Neuronal stem cell (in vitro differentiated cells): ENCODE results near the gene PCBP4.
A peak's percentile ranks its signal among the peaks of the same experiment; 100 is the strongest.

Experiments used
- DNase-seq: peaks from one replicate; pipeline ENCODE4 v3.0.0-alpha.2; 2013; ENCODE audit warnings: low spot score
- H2AFZ ChIP-seq: one replicate; pipeline ENCODE4 v1.6.1; 2013; ENCODE audit warnings: mild to moderate bottlenecking, low read length, inconsistent platforms
- H2AK5ac ChIP-seq: 2 replicates; pipeline ENCODE4 v1.6.1; 2013; ENCODE audit warnings: low read depth, mild to moderate bottlenecking, inconsistent platforms, low read length, moderate library complexity, mixed read lengths
- H2BK120ac ChIP-seq: 2 replicates; pipeline ENCODE4 v1.6.1; 2013; ENCODE audit warnings: low read depth, mild to moderate bottlenecking, inconsistent platforms, low read length, moderate library complexity, mixed read lengths
- H2BK12ac ChIP-seq: one replicate; pipeline ENCODE4 v1.6.1; 2013; ENCODE audit warnings: low read length, inconsistent platforms
- H2BK15ac ChIP-seq: 2 replicates; pipeline ENCODE4 v1.6.1; 2013; ENCODE audit warnings: mild to moderate bottlenecking, low read length, inconsistent platforms, mixed read lengths
- H2BK5ac ChIP-seq: one replicate; pipeline ENCODE4 v1.6.1; 2013; ENCODE audit warnings: inconsistent platforms, mild to moderate bottlenecking, low read length, moderate library complexity
- H3K14ac ChIP-seq: one replicate; pipeline ENCODE4 v1.6.1; 2013; ENCODE audit warnings: low read length, inconsistent platforms
- H3K18ac ChIP-seq: 2 replicates; pipeline ENCODE4 v1.6.1; 2013; ENCODE audit warnings: low read length, inconsistent platforms
- H3K23ac ChIP-seq: 2 replicates; pipeline ENCODE4 v1.6.1; 2013; ENCODE audit warnings: low read depth, mild to moderate bottlenecking, mixed read lengths, low read length, inconsistent platforms; ENCODE audit not compliant: poor library complexity
- H3K27ac ChIP-seq: replicated peaks from 3 replicates; pipeline ENCODE4 v1.5.1; 2013; ENCODE audit warnings: low read length, inconsistent platforms
- H3K27me3 ChIP-seq, 3 experiments: 2 replicates each; pipeline ENCODE4 v1.6.1; 2013; ENCODE audit warnings: low read length in 3 of 3, mild to moderate bottlenecking in 2 of 3, inconsistent platforms in 1 of 3, low read depth in 1 of 3, mixed read lengths in 1 of 3, moderate library complexity in 1 of 3; ENCODE audit not compliant: control insufficient read depth in 3 of 3, insufficient read depth in 3 of 3
- H3K36me3 ChIP-seq, 2 donors: replicated peaks in 1 of 2; 2 replicates each; pipeline ENCODE4 v1.6.1; 2013; ENCODE audit warnings: low read length in 2 of 2; ENCODE audit not compliant: control insufficient read depth in 2 of 2, insufficient read depth in 2 of 2
- H3K4ac ChIP-seq: 2 replicates; pipeline ENCODE4 v1.6.1; 2013; ENCODE audit warnings: inconsistent platforms, mild to moderate bottlenecking, low read length, moderate library complexity
- H3K4me1 ChIP-seq, 2 donors: 1 replicate in 1 of 2; 2 replicates in 1 of 2; pipeline ENCODE4 v1.6.1; 2013; ENCODE audit warnings: low read length in 2 of 2, low read depth in 1 of 2; ENCODE audit not compliant: control insufficient read depth in 2 of 2, insufficient read depth in 1 of 2
- H3K4me2 ChIP-seq: one replicate; pipeline ENCODE4 v1.6.1; 2013; ENCODE audit warnings: mild to moderate bottlenecking, low read length, inconsistent platforms; ENCODE audit not compliant: insufficient read depth, poor library complexity, severe bottlenecking
- H3K4me3 ChIP-seq, 2 donors: 2 replicates each; pipeline ENCODE4 v1.5.1; 2013; ENCODE audit warnings: low read length in 2 of 2, mild to moderate bottlenecking in 2 of 2, inconsistent platforms in 1 of 2, moderate library complexity in 1 of 2
- H3K79me1 ChIP-seq: one replicate; pipeline ENCODE4 v1.6.1; 2013; ENCODE audit warnings: low read depth, mild to moderate bottlenecking, inconsistent platforms, low read length, moderate library complexity
- H3K9ac ChIP-seq: one replicate; pipeline ENCODE4 v1.6.1; 2013; ENCODE audit warnings: mild to moderate bottlenecking, low read depth, low read length, inconsistent platforms; ENCODE audit not compliant: poor library complexity
- H3K9me3 ChIP-seq, 2 donors: replicated peaks in 1 of 2; 2 replicates each; pipeline versions ENCODE3 to v1.6.1; 2013; ENCODE audit warnings: low read length in 2 of 2, mild to moderate bottlenecking in 2 of 2, inconsistent platforms in 1 of 2, low read depth in 1 of 2, mixed read lengths in 1 of 2, moderate library complexity in 1 of 2; ENCODE audit not compliant: control insufficient read depth in 2 of 2, insufficient read depth in 1 of 2
- H4K8ac ChIP-seq: one replicate; pipeline ENCODE4 v1.6.1; 2013; ENCODE audit warnings: low read depth, mild to moderate bottlenecking, inconsistent platforms, low read length, moderate library complexity
- H4K91ac ChIP-seq: one replicate; pipeline ENCODE4 v1.6.1; 2013; ENCODE audit warnings: low read length, low read depth, mild to moderate bottlenecking, inconsistent platforms; ENCODE audit not compliant: poor library complexity
- WGBS, 2 donors: extraction: QIAGEN DNeasy Blood & Tissue Kit; methylation state at CpG; one replicate each; pipeline ENCODE4 v1.1.7; 2013; ENCODE audit warnings: missing lambda C conversion rate in 2 of 2, mixed read lengths in 1 of 2; ENCODE audit not compliant: insufficient read length in 2 of 2, insufficient replicate concordance in 1 of 2; ENCODE audit errors: extremely low coverage in 2 of 2; 5-methylcytosine and 5-hydroxymethylcytosine counted together

Gene PCBP4

GRCh38 chr3:51961602-51962569, 5.4 kb downstream of the PCBP4 start:
- H4K91ac ChIP-seq: no peak overlapping the region
- H3K27me3 ChIP-seq: peaks cover 0 to under 1% (median 0%) of the 10 kb centered on the region in 3 experiments
- peaks cover 0 to 2% of the 10 kb centered on the region in 2 donors for H3K9me3 ChIP-seq
- no peak overlapping the region for H3K4me2 ChIP-seq
- H3K79me1 ChIP-seq: peaks cover 10% of the 10 kb centered on the region
- H3K4me3 ChIP-seq: no peak overlapping the region
- H2BK120ac ChIP-seq: no peak overlapping the region
- H3K4me1 ChIP-seq: peaks cover 25 to 44% of the 10 kb centered on the region in 2 donors
- H2AK5ac ChIP-seq: peak overlapping the region; percentile 68
- no peak overlapping the region for H3K23ac ChIP-seq
- peaks cover 20 to 44% of the 10 kb centered on the region in 2 donors for H3K36me3 ChIP-seq
- peak overlapping the region; percentile 22 for H2BK15ac ChIP-seq
- H4K8ac ChIP-seq: no peak overlapping the region
- peak overlapping the region; percentile 10 for H3K4ac ChIP-seq
- no peak overlapping the region for H2BK12ac ChIP-seq
- no peak overlapping the region for H2BK5ac ChIP-seq
- no peak for DNase-seq
- no peak overlapping the region for H3K27ac ChIP-seq
- H3K14ac ChIP-seq: no peak overlapping the region
- no peak overlapping the region for H2AFZ ChIP-seq
- no peak overlapping the region for H3K18ac ChIP-seq
- H3K9ac ChIP-seq: no peak overlapping the region
- WGBS, 2 donors: no CpG with 5 or more reads among the region's 9 CpGs

- H3K79me1 ChIP-seq: peaks cover 6% of the 10 kb centered on the region
- H3K4me2 ChIP-seq: no peak overlapping the region
- no peak overlapping the region for H4K8ac ChIP-seq
- H3K9me3 ChIP-seq: peaks cover 0 to 2% of the 10 kb centered on the region in 2 donors
- no peak overlapping the region for H2BK5ac ChIP-seq
- no peak overlapping the region for H3K18ac ChIP-seq
- WGBS, 2 donors: no CpG with 5 or more reads among the region's 18 CpGs
- H2AK5ac ChIP-seq: peak overlapping the region; percentile 14
- H3K23ac ChIP-seq: peak overlapping the region; percentile 46
- H2BK15ac ChIP-seq: peak overlapping the region; percentile 25
- H3K4ac ChIP-seq: no peak overlapping the region
- DNase-seq: no peak
- H2AFZ ChIP-seq: no peak overlapping the region
- H2BK120ac ChIP-seq: no peak overlapping the region
- no peak overlapping the region for H3K14ac ChIP-seq
- H3K27ac ChIP-seq: no peak overlapping the region
- peaks cover 23 to 47% of the 10 kb centered on the region in 2 donors for H3K36me3 ChIP-seq
- H3K4me3 ChIP-seq: no peak overlapping the region
- peaks cover 18 to 42% of the 10 kb centered on the region in 2 donors for H3K4me1 ChIP-seq
- H3K9ac ChIP-seq: peak overlapping the region; percentile 55
- no peak overlapping the region for H4K91ac ChIP-seq
- H3K27me3 ChIP-seq: peaks cover 0 to 2% (median 0%) of the 10 kb centered on the region in 3 experiments
- H2BK12ac ChIP-seq: no peak overlapping the region
Observed at GRCh38 chr3:51961011-51961410, 6.2 kb downstream of the PCBP4 start.

- Histone ChIP-seq H3K27me3 (peaks cover 0 to 8% (median 5%) of the 10 kb centered on the region in 3 experiments), H3K27ac (no peak overlapping the region), H2BK5ac (no peak overlapping the region), H3K4me3 (no peak overlapping the region), H3K4me1 (peaks cover 12 to 42% of the 10 kb centered on the region in 2 donors), H3K4ac (no peak overlapping the region), H3K79me1 (peaks cover 5% of the 10 kb centered on the region), H2AK5ac (no peak overlapping the region), H2BK15ac (no peak overlapping the region), H2BK12ac (no peak overlapping the region), H3K36me3 (peaks cover 23 to 47% of the 10 kb centered on the region in 2 donors), H3K18ac (no peak overlapping the region), H4K8ac (no peak overlapping the region), H3K9me3 (peaks cover 0 to 5% of the 10 kb centered on the region in 2 donors), H3K9ac (no peak overlapping the region), H3K23ac (no peak overlapping the region), H3K14ac (no peak overlapping the region), H3K4me2 (no peak overlapping the region), H2AFZ (no peak overlapping the region), H4K91ac (no peak overlapping the region), H2BK120ac (no peak overlapping the region)
- WGBS, 2 donors: no CpG with 5 or more reads among the region's 10 CpGs
- no peak for DNase-seq
Observed at GRCh38 chr3:51960386-51960785, 6.9 kb downstream of the PCBP4 start.

GRCh38 chr3:51959651-51960050, 7.6 kb downstream of the PCBP4 start:
- Histone ChIP-seq H4K91ac (no peak overlapping the region), H3K14ac (no peak overlapping the region), H3K79me1 (peaks cover 4% of the 10 kb centered on the region), H2AFZ (no peak overlapping the region), H3K4me1 (peaks cover 4 to 37% of the 10 kb centered on the region in 2 donors), H2BK12ac (no peak overlapping the region), H3K9ac (no peak overlapping the region), H2AK5ac (no peak overlapping the region), H3K4me3 (peak overlapping the region in 1 of 2 donors; percentile 16), H3K27me3 (peaks cover 0 to 15% (median 11%) of the 10 kb centered on the region in 3 experiments), H4K8ac (no peak overlapping the region), H2BK15ac (no peak overlapping the region), H2BK5ac (no peak overlapping the region), H3K36me3 (peaks cover 23 to 47% of the 10 kb centered on the region in 2 donors), H3K4me2 (no peak overlapping the region), H3K27ac (no peak overlapping the region), H3K9me3 (peaks cover 0 to 11% of the 10 kb centered on the region in 2 donors), H3K18ac (no peak overlapping the region), H3K4ac (no peak overlapping the region), H3K23ac (peak overlapping the region; percentile 4), H2BK120ac (no peak overlapping the region)
- no CpG with 5 or more reads among the region's 7 CpGs for WGBS, 2 donors
- DNase-seq: no peak
